Type B pancreatic cell (in vitro differentiated cells): Measurements from ENCODE around the gene EFEMP2. TPM values are rescaled to one million over a fixed set of nuclear protein-coding genes. Genes with fewer than 3 reads are reported as not detected.
A peak's percentile ranks its signal among the peaks of the same experiment; 100 is the strongest.
"Not testable (repeated sequence)": the region's sequence is repeated elsewhere in the genome, so short reads cannot be mapped to it uniquely, and the experiment has no call there.

Experiments used
- DNase-seq: peaks from one replicate; pipeline ENCODE4 v3.0.0; 2021; ENCODE audit warnings: mixed read lengths; ENCODE audit not compliant: unreplicated experiment; ENCODE audit errors: extremely low spot score
- H3K27ac Mint-ChIP-seq: 2 replicates; pipeline ENCODE4 v1.8.0; 2021; ENCODE audit warnings: mild to moderate bottlenecking, mixed read lengths
- H3K27me3 Mint-ChIP-seq: 2 replicates; pipeline ENCODE4 v1.8.0; 2021; ENCODE audit warnings: mixed read lengths
- H3K36me3 Mint-ChIP-seq: 2 replicates; pipeline ENCODE4 v1.8.0; 2021; ENCODE audit warnings: mixed read lengths
- H3K4me1 Mint-ChIP-seq: one replicate; pipeline ENCODE4 v1.8.0; 2021; ENCODE audit warnings: mixed read lengths; ENCODE audit not compliant: unreplicated experiment
- H3K4me3 Mint-ChIP-seq: 2 replicates; pipeline ENCODE4 v1.8.0; 2021; ENCODE audit warnings: mild to moderate bottlenecking, mixed read lengths
- H3K9me3 Mint-ChIP-seq: 2 replicates; pipeline ENCODE4 v1.8.0; 2021; ENCODE audit warnings: mixed read lengths
- CTCF ChIP-seq: fragments of 200-600 bp; sonication (generic); conservative IDR thresholded peaks from 2 replicates; pipeline ENCODE4 v1.5.0; 2021; ENCODE audit warnings: antibody characterized with exemption, mild to moderate bottlenecking
- total RNA-seq: library from RNA; stranded (reverse); gene quantifications from 2 replicates; pipeline ENCODE4 v1.2.1, GENCODE V29; 2021; ENCODE audit warnings: low replicate concordance

EFEMP2 gene
- total RNA-seq, 1 donor from 2014 or later = 24.5 TPM

DNA sequence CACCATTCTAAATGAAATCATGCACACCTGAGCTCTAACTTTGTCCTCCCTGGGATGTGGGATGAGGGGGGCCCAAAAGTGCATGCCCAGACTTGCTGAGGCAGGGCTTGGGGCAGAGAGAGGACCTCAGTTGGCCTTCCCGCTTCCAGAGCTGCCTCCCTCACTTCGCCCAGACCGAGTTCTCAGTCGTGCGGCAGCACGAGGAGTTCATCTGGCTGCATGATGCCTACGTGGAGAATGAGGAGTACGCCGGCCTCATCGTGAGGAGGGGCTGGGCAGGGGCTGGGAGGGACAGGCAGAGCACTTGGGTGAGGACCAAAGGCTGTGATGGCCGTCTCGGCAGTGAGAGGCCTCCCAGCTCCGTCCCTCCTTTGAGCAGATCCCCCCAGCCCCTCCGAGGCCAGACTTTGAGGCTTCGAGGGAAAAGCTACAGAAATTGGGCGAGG is 22.8 kb downstream of the EFEMP2 start:
- H3K9me3 Mint-ChIP-seq = no peaks in the 10 kb centered on the region
- TF ChIP-seq CTCF = no peak
- peaks cover 9% of the 10 kb centered on the region for H3K4me1 Mint-ChIP-seq
- peaks cover 6% of the 10 kb centered on the region for H3K27me3 Mint-ChIP-seq
- H3K4me3 Mint-ChIP-seq = no peak overlapping the region
- H3K36me3 Mint-ChIP-seq = peaks cover 26% of the 10 kb centered on the region
- DNase-seq = no peak
- H3K27ac Mint-ChIP-seq = peak overlapping the region; percentile 61

DNA sequence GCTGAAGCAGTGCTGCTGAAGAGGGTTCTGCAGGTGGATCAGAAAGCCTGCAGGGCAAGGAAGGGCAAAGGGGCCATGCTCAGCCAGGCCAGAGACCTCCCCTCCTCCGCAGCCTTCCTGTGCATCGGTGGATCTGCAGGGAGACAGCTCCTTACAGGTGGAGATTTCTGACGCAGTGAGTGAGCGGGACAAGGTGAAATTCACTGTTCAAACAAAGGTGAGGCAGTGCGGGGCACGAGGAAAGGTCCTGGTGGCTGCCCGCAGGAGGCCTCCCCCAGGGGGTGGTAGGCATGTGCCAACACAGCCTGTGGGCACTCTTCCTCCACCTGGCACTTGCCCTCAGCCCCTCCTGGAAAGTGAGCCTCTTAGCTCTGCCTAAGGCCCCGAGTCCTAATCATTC is 23.2 kb downstream of the EFEMP2 start:
- no peaks in the 10 kb centered on the region for H3K9me3 Mint-ChIP-seq
- H3K27me3 Mint-ChIP-seq = peaks cover 6% of the 10 kb centered on the region
- peaks cover 5% of the 10 kb centered on the region for H3K4me1 Mint-ChIP-seq
- peak overlapping the region; percentile 61 for H3K27ac Mint-ChIP-seq
- no peak for TF ChIP-seq CTCF
- no peak for DNase-seq
- peaks cover 22% of the 10 kb centered on the region for H3K36me3 Mint-ChIP-seq
- no peak overlapping the region for H3K4me3 Mint-ChIP-seq

DNA sequence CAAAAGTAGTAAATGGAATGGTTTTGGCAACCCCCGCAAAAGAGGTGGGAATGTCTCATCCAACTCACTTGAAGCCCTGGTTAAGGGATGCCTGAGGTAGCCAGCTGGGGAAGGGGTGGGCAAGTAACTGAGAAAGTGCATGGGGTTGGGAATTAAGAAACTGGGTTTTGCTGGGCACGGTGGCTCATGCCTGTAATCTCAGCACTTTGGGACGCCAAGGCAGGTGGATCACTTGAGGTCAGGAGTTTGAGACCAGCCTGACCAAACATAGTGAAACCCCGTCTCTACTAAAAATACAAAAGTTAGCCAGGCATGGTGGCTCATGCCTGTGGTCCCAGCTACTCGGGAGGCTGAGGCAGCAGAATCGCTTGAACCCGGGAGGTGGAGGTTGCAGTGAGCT is 23.9 kb downstream of the EFEMP2 start:
- not testable (repeated sequence) for DNase-seq, H3K27me3 Mint-ChIP-seq, H3K9me3 Mint-ChIP-seq, H3K4me1 Mint-ChIP-seq, H3K4me3 Mint-ChIP-seq
- Mint-ChIP-seq H3K27ac (peak overlapping the region; percentile 50), H3K36me3 (peaks cover 15% of the 10 kb centered on the region)

GRCh38 chr11:65847746-65848145 is 24.9 kb downstream of the EFEMP2 start:
- H3K27ac Mint-ChIP-seq = peak overlapping the region; percentile 50
- no peaks in the 10 kb centered on the region for H3K9me3 Mint-ChIP-seq
- no peak for TF ChIP-seq CTCF
- peaks cover 10% of the 10 kb centered on the region for H3K36me3 Mint-ChIP-seq
- H3K4me1 Mint-ChIP-seq = peaks cover 10% of the 10 kb centered on the region
- H3K27me3 Mint-ChIP-seq = peaks cover 6% of the 10 kb centered on the region
- H3K4me3 Mint-ChIP-seq = no peak overlapping the region
- DNase-seq = no peak

DNA sequence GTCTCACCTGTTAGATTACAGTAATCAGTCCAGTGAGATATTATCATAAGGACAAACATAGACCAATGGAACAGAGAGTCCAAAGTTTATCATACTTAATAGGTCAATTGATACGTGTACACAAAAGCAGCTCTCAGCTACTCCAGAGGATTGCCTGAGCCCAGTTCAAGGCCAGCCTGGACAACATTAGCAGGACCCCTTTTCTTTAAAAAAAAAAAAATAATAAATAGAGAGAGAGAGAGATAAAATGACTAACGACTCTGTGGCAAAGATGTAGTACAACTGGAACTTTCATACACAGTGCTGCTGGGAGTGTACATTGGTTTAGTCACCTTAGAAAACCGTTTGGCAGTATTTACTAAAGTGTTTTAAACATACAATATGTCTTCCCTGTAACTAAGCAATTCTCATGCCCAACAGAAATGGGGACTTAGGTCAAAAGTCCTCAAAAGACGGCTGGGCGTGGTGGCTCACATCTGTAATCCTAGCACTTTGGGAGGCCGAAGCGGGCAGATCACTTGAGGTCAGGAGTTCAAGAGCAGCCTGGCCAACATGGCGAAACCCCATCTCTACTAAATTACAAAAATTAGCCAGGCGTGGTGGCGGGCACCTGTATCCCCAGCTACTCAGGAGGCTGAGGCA is 28.2 kb downstream of the EFEMP2 start:
- no peak for DNase-seq
- Mint-ChIP-seq H3K9me3 (no peaks in the 10 kb centered on the region), H3K4me3 (peak overlapping the region; percentile 62), H3K4me1 (peaks cover 6% of the 10 kb centered on the region), H3K27ac (peak overlapping the region; percentile 91), H3K27me3 (peaks cover 3% of the 10 kb centered on the region), H3K36me3 (no peaks in the 10 kb centered on the region)
- no peak for TF ChIP-seq CTCF

GRCh38 chr11:65843811-65844210 is 28.8 kb downstream of the EFEMP2 start:
- Mint-ChIP-seq H3K4me1 (peaks cover 6% of the 10 kb centered on the region), H3K27ac (peak overlapping the region; percentile 91), H3K9me3 (no peaks in the 10 kb centered on the region), H3K27me3 (peaks cover 3% of the 10 kb centered on the region), H3K4me3 (peak overlapping the region; percentile 52), H3K36me3 (no peaks in the 10 kb centered on the region)
- no peak for DNase-seq
- TF ChIP-seq CTCF = no peak
